ENCODE data around the gene UBASH3A.

DNA sequence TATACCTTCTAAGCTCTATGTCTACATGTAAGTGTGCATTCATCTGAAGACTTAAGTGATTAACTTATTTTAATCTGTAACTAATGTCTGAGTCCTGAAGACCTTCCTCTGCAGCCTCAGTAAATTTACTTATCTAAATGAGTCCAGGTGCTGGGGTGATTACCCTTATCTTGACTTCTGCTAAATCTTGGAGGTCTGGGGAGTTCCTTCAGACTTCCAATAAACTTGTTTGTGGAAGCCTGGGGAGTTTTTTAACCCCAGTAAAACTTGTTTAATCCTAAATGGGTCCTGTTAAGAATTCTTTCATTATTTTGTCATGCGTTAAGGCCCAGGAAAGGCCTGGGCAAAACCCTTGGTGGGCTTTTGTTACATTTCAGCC lies 55.4 kb downstream of the UBASH3A start:
- TF ChIP-seq, protein P1, sequence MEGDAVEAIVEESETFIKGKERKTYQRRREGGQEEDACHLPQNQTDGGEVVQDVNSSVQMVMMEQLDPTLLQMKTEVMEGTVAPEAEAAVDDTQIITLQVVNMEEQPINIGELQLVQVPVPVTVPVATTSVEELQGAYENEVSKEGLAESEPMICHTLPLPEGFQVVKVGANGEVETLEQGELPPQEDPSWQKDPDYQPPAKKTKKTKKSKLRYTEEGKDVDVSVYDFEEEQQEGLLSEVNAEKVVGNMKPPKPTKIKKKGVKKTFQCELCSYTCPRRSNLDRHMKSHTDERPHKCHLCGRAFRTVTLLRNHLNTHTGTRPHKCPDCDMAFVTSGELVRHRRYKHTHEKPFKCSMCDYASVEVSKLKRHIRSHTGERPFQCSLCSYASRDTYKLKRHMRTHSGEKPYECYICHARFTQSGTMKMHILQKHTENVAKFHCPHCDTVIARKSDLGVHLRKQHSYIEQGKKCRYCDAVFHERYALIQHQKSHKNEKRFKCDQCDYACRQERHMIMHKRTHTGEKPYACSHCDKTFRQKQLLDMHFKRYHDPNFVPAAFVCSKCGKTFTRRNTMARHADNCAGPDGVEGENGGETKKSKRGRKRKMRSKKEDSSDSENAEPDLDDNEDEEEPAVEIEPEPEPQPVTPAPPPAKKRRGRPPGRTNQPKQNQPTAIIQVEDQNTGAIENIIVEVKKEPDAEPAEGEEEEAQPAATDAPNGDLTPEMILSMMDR (IDR thresholded peaks at IDR 0.05): no peak
- TF ChIP-seq POLR2A (IDR thresholded peaks at IDR 0.05): no peak
